IMR-90 (cell line): Measurements from ENCODE around the gene CDHR2.

Source experiments
- BHLHE40 ChIP-seq: fragments of 150-350 bp; IDR thresholded peaks from 2 replicates; pipeline ENCODE4 v1.6.1; 2016; ENCODE audit warnings: mild to moderate bottlenecking, low read depth, low read length
- CEBPB ChIP-seq: IDR thresholded peaks from 2 replicates; pipeline ENCODE4 v1.6.1; 2012; ENCODE audit warnings: low read depth, low read length, improper control_type of control experiment
- NFE2L2 ChIP-seq: fragments of 150-350 bp; IDR thresholded peaks from 2 replicates; pipeline ENCODE4 v1.6.1; 2016; ENCODE audit warnings: low read depth, mild to moderate bottlenecking, low read length
- POLR2A ChIP-seq: IDR thresholded peaks from 2 replicates; pipeline ENCODE4 v1.6.1; 2012; ENCODE audit warnings: mild to moderate bottlenecking, low read depth, low read length
- RAD21 ChIP-seq: IDR thresholded peaks from 2 replicates; pipeline ENCODE4 v1.6.1; 2012; ENCODE audit warnings: low read length, improper control_type of control experiment
- SMC3 ChIP-seq: fragments of 150-350 bp; IDR thresholded peaks from 2 replicates; pipeline ENCODE4 v1.6.1; 2016; ENCODE audit warnings: low read depth, mild to moderate bottlenecking, antibody characterized with exemption, low read length, moderate library complexity
- TF ChIP-seq, protein P1 (sequence below): conservative IDR thresholded peaks from 2 replicates; pipeline ENCODE4 v1.5.1; 2012; ENCODE audit warnings: mild to moderate bottlenecking, low read depth, low read length, improper control_type of control experiment

DNA sequence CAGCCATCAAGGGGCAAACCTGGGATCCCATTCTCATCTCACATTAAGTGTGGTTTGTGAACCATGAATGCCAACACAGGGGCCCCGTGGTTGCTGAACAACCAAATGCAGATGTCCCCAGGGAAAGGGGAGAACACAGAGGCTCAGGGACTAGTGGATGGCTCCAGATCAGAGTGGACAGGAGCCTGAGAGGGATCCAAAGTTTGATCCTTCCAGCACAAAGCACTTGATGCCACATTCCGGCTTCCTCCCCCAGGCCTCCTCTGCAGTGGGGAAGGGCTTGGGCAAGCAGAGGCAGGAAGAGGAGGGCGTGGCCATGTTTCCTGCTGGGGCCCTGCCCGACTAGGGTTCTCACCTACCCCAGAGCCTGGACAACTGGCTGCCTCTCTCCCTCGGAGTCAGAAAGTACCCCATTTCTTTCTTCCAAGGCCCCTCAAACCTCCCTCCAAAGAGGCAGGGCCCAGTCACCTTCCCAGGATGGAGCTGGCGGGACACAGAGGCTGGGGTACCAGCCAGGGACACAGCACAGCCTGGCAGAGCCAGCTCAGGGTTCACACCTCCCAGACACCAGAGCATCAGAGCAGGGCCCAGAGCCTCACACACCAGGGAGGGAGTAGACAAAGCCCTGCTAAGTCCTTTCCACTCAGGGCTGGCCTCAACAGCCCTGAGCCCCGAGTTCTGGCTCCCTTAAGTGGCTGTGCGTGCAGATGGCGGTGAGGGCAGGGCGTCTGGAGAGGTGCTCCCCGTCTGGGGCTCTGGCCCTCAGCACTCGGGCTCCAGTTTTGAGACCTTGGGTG lies 7.6 kb upstream of the CDHR2 start:
- TF ChIP-seq POLR2A (no peak), SMC3 (no peak), NFE2L2 (no peak), RAD21 (no peak), BHLHE40 (no peak), CEBPB (no peak)
- TF ChIP-seq, protein P1, sequence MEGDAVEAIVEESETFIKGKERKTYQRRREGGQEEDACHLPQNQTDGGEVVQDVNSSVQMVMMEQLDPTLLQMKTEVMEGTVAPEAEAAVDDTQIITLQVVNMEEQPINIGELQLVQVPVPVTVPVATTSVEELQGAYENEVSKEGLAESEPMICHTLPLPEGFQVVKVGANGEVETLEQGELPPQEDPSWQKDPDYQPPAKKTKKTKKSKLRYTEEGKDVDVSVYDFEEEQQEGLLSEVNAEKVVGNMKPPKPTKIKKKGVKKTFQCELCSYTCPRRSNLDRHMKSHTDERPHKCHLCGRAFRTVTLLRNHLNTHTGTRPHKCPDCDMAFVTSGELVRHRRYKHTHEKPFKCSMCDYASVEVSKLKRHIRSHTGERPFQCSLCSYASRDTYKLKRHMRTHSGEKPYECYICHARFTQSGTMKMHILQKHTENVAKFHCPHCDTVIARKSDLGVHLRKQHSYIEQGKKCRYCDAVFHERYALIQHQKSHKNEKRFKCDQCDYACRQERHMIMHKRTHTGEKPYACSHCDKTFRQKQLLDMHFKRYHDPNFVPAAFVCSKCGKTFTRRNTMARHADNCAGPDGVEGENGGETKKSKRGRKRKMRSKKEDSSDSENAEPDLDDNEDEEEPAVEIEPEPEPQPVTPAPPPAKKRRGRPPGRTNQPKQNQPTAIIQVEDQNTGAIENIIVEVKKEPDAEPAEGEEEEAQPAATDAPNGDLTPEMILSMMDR: no peak
